LoVo (cell line): ENCODE data around the gene RAPGEF6.

Experiments
- DNase-seq: peaks from one replicate; pipeline ENCODE4 v3.0.0-alpha.2; 2016; ENCODE audit warnings: low spot score

RAPGEF6 gene

DNA sequence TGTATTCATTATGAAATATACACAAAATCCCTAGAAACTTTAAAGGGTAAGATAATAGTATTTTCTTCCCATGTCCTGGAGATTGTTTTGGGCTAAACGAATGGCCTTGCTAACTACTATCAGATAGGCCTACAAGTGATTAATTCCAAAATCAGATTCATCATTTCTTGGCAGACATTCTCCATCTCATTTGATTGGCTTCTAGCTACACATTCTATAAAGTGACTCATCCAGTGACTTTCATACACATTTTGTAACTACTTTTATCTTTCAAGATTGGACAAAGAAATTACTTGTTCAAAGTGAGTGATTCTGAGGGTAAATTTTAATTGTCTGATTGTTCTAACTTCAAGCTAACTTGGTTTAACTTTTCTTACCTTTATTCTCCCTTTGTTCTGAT is 93.3 kb downstream of the RAPGEF6 start:
- DNase-seq, result no peak

DNA sequence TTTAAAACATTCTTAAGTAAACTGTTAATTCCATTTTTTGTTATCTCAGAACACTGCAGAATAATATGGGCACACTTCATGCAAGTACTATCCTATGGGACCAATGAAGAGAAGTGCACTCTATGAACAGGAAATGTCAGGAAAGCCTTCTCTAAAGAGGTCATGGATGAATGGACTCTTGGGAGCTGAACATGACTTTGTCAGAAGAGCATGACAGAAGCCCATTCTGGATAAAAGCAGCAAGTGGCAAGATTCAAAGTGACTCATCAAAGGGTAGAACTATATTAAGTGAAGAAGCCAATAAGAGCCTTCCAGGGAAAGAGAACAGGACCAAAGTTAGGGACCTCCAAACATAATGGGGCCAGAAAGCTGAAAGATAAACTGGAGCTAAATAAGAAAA is 94.0 kb downstream of the RAPGEF6 start:
- no peak for DNase-seq

DNA sequence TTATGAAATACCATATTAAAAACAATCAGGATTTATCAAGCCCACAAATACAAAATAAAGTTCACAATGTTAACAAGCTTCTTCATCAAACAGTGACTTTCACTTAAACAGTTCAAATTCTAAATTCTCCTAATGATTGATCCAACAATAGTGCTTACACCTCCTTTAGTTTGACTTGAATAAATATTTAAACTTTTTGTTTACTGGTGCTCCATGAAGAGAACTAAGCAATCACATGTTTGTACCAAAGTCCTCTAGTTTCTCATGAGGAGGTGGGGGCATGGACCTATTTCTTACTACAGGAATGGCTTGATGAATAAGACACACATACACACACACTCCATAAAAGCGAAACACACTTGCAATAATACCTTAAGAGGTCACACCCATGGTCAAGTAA is 95.8 kb downstream of the RAPGEF6 start:
- DNase-seq, result no peak

DNA sequence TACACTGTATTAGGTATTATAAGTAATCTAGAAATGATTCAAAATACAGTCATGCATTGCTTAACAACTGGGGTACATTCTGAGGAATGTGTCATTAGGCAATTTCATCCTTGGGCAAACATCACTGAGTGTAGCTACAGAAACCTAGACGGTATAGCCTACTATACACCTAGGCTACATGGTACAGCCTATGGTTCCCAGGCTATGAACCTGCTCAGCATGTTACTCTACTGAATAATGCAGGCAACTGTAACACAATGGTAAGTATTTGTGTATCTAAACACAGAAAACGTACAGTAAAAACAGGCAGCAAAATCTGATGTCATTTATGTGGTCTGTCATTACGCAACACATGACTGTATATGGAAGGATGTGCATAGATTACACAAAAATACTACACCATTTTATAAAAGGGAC is 96.8 kb downstream of the RAPGEF6 start:
- DNase-seq, result no peak

DNA sequence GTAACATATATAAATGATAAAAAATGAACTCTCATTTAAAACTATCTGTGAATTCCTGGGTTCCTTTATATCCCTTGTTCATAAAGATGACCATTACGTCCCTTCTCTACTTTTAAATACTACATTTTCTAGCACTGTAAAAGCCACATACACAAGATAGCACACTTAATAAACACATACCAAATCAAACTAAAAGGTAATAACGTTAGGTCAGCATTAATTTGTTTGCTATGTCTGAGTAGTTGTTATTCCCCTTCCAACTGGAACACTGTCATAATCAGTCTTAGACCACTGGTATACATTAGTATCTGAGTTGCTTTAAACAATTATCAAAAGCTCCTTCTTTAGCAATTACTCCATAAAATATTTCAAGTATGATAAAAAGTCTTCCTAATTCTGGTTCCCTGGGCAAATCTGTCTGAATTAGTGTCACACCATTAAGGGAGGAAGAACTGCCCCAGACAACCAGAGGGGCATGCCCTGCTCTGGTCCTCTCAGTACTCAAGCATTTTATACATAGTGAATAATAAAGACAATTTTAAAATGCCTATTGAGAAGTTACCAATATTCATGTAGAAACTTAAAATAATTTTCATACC is 98.1 kb downstream of the RAPGEF6 start:
- no peak for DNase-seq

DNA sequence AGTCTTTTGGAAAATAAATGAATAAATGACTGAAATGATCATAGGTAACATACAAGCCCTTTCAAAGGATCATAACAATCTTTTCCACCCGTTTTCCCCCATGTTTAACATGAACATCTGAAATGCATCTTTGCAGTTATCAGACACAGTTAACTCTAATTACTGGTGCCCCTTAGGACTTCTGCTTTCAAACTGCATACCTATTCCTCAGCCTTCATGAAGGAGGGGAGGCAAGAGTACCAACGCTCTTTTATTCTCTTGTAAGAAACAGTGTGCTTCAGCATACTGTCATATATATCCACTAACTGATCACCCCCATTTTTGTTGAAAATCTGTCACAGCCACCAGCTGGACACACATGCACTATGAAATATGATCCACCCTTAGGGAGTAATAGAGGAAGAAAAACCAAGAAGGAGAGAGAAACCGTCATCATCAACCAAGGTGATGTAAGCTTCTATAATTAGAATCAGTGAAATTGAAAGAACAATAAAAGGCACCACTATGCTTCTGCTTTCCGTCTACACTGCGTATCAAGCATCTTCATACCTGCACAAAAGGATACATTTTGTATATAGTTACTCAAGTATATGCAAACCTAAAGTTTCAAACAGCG is 98.7 kb downstream of the RAPGEF6 start:
- no peak for DNase-seq

DNA sequence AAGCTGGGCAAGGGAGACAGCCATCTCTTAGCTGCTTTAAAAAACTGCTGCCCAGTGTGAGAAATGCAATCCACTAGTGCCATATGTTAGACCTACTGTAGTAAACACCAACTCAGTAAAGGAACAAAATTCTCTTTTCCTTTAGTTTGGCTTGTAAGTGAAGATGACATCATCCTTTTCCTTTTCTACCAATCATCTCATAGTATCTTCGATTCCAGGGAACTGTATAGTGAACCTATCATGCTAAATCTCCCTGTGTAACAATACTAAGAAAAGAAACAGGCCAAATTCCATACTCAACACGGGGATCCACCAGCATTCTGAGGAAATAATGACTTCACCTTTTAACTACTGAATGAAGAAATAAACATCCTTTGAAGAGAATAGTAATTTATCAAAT is 100.1 kb downstream of the RAPGEF6 start:
- DNase-seq, result no peak

DNA sequence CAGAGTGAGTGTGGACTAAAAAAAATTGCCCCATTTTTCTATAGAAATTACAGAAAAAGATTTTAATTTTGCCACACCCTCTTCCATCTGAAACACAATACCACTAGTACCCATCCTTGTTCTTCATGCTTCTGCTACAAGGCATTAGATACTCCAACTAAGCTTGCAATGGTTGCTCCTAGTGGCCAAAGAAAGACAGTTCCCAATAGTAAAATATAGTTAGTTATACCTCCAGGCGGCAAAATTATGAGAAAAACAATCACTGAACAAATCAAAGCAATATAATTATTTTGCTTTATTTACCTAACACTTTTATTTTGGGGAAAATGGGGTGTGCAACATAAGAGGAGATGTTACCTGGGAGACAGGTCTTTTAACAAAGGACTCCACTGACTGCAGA is 101.2 kb downstream of the RAPGEF6 start:
- DNase-seq, result no peak

DNA sequence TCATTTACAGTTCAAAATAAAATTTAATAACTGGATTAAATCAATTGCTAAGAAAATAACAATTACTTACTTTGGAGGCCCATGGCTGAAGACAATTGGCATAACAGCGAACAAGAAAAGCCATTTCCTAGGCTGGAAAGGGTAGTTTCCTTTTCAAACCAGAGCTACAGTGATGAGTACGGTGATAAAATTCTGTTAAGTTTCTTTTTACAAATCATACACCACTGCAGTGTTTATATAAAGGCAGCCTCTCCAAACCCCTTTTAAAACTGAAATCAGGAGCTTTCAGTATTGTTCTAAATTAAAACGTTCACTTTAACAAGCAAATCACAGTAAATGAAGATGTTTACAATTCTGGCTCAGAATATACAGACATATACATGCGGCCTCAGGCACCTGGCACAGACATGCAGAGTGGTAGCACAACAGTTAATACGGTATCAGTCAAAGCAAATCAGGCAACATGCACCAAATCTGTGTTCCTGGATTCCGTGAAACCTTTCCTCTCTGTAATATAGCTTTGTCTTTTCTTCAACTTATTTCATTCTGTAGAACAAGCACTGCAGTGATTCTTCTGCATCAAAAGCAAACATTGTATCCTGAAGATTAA is 102.9 kb downstream of the RAPGEF6 start:
- no peak for DNase-seq

DNA sequence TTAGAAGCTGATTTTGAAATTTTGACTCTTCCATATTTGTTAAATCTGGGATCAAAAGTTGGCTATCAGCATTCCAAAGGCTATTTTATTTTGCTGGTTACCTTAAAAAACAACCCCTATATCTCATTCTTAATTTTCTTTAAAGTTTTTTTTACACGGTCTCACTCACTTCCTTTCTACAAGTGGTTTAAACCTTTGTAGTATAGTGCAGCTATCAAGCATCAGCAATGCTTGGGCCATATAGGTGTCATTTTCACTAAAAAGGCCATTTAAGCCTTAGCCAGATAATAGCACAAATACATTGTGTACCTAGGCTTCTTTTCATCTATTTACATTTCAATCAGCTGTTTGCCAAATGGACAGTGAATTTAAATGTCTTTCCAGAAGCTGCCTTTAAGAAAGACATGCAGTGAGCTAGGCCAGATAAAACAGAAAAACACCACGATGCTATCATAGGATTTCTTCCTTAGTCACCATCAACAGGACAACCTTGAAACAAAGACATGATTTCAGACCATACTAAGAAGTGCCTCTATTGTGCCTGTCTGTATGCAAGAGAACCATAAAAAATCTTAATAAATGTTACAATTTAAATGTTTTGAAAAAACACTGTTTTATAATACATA is 104.2 kb downstream of the RAPGEF6 start:
- DNase-seq, result no peak

DNA sequence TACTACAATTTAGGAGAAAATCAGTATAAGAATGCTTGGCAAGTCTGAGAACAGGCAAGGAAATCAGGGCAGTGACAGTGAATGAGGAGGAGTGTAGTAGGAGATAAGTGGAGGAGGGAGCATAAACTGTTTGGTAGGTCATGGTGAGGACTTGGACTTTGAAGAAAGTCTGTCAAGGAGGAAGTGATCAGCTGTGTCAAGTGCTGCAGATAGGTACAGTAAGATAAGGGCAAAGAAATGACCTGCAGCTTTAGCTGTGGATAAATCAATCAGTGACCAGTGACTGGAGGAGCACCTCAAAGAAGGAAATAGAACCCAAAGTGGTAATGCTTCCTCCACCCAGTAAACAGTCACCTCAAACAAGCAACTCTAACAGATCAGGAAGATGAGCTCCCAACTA is 106.3 kb downstream of the RAPGEF6 start:
- DNase-seq, result no peak

DNA sequence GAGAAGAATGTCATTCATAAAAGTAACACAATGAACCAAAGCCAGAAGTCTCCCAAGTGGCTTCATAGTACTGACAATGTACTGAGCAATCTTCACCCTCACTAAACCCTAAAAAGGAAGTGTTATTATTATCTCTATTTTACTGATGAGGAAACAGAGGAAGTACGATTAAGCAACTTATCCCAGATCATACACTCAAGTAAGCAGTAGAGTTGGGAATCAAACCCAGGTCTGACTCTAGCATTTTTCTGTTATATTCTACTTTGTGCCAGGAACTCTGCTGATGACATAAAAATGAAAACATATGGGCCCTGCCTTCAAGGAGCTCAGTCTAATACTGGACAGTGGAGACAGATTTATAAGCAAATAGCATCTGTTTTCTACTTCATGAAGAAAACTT is 109.2 kb downstream of the RAPGEF6 start:
- no peak for DNase-seq

DNA sequence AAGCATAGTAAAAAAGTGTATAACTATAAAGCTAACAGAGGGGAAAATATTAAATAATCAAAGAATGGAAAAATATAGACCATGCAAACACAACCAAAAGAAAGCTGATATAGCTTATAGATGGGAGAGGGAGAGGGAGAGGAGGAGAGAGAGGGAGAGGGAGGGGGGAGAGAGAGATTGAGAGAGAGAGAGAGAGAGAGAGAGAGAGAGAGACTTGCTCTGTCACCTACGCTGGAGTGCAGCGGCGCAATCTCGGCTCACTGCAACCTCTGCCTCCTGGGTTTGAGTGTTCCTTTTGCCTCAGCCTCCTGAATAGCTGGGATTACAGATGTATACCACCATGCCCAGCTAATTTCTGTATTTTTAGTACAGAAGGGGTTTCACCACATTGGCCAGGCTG is 110.6 kb downstream of the RAPGEF6 start:
- no peak for DNase-seq

DNA sequence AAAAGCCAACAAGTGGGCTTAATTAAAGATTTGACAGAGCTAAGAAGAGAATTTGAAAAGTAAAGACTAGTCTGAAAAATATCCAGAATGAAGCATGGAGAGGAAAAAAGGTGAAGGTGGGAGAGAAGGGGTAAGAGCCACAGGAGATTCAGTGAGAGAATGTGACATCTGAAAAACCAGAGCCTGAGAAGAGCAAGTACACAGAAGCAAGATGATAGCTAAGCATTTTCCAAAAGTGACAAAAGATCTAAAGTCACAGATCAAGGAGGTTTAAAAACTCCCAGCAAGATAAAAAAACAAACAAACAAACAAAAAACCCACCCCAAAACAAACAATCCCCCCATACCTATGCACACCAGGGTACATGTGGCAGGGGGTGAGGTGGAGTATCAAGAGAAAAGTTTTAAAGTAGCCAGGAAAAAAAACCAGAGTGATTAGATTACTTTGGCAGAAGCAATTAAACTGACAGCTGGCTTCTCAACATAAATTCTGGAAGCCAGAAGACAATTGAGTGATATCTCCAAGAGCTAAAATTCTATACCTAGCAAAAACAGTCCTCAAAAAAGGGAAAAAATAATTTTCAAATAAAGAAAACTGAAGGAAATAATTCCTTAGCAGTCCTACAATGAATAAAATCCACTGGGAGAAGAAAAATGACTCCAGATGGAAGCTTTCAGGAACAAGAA is 111.4 kb downstream of the RAPGEF6 start:
- no peak for DNase-seq

DNA sequence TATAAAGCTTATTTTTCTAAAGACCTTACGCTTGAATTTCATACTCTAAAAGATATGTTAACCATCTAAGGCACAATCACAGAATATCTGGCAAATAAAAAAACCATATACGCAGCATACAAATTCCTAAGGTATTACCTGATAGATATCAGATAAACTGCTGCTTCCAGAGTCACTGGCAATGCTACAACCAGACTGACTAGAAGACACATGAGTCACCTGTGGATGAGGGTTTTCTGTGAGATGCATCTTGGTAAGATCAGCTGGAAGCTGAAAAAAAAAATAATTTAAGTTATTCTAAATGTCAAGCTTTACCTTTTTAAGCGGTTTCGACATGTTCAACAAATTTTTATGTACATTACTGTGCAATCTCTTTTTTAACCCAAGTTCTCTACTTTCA is 113.8 kb downstream of the RAPGEF6 start:
- DNase-seq, result no peak

DNA sequence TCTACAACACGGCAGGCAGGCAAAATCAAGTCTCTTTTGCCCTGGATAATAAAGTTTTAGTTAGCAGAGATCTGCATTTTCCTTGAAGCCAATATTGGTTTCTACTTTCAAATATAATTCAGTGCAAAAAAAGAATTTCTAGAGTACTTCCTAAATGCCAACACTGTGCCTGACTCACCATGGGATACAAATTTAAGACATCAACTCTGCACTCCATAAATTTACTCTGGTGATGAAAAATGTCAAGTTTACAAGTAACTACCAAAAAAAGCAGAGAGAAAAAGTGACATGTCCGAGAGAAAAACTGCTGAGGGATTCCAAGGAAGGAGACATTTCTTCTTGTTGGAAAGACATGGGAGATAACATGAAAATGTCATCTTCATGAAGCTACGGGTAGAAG is 119.7 kb downstream of the RAPGEF6 start:
- no peak for DNase-seq

DNA sequence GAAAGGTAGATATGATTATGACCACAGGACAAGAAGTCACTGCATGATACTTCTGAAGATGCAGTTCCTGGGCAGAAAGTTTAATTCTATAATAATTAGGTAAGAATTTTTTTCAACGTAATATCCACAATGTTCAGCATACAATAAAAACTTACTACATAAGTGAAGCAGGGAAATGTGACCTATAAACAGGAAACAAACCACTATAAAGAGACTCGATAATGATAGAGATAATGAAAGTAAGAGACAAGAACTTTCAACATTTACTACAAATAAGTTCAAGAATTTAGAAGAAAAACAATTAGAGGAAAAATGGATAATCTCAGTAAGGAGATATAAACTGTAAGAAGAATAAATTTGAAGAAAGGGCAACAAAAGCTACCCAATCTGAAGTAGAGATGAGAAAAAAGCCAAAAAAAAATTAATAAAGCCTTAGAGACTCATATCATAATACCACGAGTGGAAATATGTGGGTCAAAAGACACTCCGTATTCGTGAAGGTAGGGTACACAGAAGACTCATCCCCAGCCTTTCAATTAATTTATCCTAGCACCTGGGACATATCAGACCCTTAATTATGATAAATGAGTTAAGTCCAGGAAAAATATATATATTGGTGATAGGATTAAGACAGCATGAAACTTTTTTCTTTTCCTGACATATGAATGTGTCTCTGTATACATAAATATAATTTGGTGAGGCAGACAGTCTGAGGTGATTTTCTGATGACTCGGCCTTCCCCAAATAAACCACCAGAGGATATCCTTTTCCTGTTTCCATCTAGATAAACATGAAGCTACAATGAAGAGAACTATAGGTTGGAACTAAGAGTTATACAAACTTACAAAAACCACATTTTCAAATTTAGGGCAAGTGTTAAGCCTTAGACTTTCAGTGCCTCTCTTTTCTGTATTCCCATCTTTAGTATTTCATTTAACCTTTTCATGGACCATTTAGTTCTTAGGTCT is 120.4 kb downstream of the RAPGEF6 start:
- no peak for DNase-seq

DNA sequence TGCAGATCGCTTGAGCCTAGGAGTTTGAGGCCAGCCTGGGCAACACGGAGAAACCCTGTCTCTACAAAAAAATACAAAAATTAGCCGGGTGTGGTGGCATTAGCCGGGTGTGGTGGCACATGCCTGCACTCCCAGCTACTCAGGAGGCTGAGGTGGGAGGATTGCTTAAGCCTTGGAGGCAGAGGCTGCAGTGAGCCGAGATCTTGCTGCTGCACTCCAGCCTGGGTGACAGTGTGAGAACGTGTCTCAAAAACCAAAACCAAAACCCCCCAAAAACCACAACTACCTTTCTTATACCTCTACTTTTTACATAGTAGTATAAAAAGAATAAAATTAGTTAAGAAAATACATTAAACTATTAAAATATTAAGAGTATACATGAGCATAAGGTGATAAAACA is 121.2 kb downstream of the RAPGEF6 start:
- no peak for DNase-seq

DNA sequence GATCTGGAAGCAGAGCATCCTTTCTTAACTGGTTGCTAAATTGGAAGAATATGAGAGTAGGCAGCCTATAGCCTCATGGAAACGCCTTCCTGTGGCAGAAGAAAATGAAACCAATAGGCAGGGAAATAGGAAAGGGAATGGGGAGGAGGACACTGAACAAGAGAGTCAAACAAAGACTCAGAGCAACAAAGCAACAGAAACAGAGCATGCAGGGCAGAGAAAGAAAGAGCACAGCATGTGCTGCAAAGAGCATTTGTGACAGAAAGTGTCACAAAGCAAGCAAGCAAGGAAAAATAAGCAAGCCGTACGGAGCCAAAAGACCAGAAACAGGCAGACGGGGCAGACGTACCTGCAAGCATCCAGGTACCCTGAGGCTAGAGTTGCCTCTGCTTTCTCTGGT is 123.1 kb downstream of the RAPGEF6 start:
- DNase-seq, result no peak

DNA sequence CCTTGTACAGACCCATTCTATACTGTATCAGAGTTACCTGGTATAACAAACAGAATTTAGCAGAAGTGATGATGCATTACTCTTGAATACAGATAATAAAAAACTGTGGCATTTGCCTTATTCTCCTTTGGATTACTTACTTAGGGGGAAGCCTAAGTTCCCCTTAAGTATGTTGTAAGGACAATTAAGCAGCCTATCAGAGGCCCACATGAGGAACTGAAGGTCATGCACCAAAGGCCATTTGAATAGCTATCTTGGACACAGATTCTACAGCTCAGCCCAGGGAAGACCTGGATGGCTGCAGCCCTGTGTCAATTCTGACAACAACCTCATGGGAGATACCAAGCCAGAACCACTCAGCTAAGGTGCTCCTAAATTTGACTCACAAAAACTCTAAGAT is 125.2 kb downstream of the RAPGEF6 start:
- no peak for DNase-seq

DNA sequence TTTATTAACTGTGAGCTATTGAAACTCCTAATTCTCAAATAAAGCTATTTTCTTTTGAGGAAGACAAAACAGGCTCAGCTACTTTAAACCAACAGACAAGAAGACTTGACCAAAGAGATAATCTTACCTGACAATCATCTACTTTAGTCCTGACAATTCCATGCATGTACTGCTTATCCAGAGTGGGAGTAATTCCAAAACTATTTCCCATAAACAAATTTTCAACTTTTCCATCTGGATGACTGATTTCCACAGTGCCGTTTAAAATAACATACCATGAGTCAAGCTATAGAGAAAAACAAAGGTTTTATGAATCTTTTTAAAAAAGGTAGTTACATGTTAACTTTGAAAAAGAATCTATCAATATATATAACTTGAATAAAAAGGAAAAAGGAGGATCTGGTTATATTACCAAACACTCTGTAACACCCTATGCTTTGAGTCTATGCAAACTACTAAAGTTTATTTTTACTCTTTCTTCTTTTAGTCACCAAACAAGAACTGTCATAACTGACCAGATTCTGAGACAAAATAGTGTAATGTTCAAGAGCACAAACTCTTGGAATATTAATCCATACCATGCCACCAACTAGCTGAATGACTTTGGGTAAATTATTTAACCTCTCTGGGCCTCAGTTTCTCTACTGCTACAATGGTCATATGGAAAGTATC is 129.7 kb downstream of the RAPGEF6 start:
- DNase-seq, result no peak
